Measurements from ENCODE around the gene CDK14. TPM values are rescaled to one million over a fixed set of nuclear protein-coding genes. Genes with fewer than 3 reads are reported as not detected.

The CDK14 gene
- total RNA-seq, 1 experiment from 2014 or later = 57.9 TPM

DNA sequence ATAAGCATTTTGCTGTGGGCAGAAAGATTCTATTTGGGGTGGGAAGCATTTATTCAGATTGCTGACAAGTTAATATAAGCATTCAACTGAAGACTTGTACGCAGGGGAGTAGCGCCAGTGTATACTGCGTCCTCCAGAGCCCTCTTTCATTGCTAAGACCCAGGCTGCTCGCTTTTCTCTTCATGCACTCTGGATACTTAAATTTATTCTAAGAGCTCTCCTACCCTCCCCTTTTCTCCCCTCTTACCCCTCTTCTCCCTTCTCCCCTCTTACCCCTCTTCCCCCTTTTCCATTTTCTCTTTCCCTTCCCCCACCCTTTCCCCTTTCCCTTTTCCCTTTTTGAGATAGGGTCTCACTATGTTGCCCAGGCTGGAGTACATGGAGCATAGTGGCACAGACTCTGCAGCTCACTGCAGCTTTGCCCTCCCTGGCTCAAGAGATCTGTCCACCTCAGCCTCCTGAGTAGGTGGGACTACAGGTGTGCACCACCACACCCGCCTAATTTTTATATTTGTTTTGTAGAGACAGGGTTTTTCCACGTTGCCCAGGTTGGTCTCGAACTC, 125.8 kb downstream of the CDK14 start (continued):
- TF ChIP-seq TCF7 (CRISPR knock-in tag; IDR thresholded peaks at IDR 0.05; ENCODE audit: low read depth) (no peak), IRF2 (CRISPR knock-in tag; IDR thresholded peaks at IDR 0.05; ENCODE audit: borderline replicate concordance, low read depth) (no peak)

DNA sequence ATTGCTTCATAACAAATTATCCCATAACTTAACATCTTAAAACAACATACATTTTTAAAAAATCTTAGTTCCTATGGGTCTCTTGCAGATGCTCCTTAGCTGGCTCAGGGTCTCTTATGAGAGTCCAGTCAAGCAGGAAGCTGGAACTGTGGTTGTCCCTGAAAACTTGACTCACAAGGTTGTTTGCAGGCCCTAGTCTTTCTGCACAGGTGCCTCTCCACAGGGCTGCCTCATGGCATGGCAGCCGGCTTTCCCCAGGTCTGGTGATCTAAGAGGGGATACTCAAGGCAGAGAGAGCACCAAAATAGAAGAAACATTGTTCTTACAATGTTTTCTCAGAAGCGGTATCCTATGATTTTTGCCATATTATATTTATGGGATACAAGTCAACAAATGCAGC, 127.1 kb downstream of the CDK14 start:
- no peaks in the 10 kb centered on the region for H3K9me3 Mint-ChIP-seq
- no peak overlapping the region for H3K4me3 Mint-ChIP-seq
- no peak for ATAC-seq
- no peak overlapping the region for H3K27ac Mint-ChIP-seq
- no peak for DNase-seq (ENCODE audit: low spot score)
- peaks cover 42% of the 10 kb centered on the region for H3K4me1 Mint-ChIP-seq
- ChIA-PET POLR2A (no interaction called here), CTCF (no interaction called here)
- TF ChIP-seq AR (CRISPR knock-in tag; IDR thresholded peaks at IDR 0.05) = no peak
- TF ChIP-seq, protein P1, sequence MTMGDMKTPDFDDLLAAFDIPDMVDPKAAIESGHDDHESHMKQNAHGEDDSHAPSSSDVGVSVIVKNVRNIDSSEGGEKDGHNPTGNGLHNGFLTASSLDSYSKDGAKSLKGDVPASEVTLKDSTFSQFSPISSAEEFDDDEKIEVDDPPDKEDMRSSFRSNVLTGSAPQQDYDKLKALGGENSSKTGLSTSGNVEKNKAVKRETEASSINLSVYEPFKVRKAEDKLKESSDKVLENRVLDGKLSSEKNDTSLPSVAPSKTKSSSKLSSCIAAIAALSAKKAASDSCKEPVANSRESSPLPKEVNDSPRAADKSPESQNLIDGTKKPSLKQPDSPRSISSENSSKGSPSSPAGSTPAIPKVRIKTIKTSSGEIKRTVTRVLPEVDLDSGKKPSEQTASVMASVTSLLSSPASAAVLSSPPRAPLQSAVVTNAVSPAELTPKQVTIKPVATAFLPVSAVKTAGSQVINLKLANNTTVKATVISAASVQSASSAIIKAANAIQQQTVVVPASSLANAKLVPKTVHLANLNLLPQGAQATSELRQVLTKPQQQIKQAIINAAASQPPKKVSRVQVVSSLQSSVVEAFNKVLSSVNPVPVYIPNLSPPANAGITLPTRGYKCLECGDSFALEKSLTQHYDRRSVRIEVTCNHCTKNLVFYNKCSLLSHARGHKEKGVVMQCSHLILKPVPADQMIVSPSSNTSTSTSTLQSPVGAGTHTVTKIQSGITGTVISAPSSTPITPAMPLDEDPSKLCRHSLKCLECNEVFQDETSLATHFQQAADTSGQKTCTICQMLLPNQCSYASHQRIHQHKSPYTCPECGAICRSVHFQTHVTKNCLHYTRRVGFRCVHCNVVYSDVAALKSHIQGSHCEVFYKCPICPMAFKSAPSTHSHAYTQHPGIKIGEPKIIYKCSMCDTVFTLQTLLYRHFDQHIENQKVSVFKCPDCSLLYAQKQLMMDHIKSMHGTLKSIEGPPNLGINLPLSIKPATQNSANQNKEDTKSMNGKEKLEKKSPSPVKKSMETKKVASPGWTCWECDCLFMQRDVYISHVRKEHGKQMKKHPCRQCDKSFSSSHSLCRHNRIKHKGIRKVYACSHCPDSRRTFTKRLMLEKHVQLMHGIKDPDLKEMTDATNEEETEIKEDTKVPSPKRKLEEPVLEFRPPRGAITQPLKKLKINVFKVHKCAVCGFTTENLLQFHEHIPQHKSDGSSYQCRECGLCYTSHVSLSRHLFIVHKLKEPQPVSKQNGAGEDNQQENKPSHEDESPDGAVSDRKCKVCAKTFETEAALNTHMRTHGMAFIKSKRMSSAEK (CRISPR knock-in tag; IDR thresholded peaks at IDR 0.05; ENCODE audit: borderline replicate concordance) = no peak
- TF ChIP-seq ESRRA (CRISPR knock-in tag; IDR thresholded peaks at IDR 0.05; ENCODE audit: borderline replicate concordance) = no peak
- TF ChIP-seq SMAD3 (CRISPR knock-in tag; IDR thresholded peaks at IDR 0.05; ENCODE audit: borderline replicate concordance) = no peak
- TF ChIP-seq SOX15 (CRISPR knock-in tag; IDR thresholded peaks at IDR 0.05) = no peak
- TF ChIP-seq ZNF263 (CRISPR knock-in tag; IDR thresholded peaks at IDR 0.05; ENCODE audit: low read depth) = no peak
- TF ChIP-seq NR1H2 (CRISPR knock-in tag; IDR thresholded peaks at IDR 0.05) = no peak
- no peak for TF ChIP-seq TEAD4 (CRISPR knock-in tag; IDR thresholded peaks at IDR 0.05)
- TF ChIP-seq FOXJ3 (CRISPR knock-in tag; IDR thresholded peaks at IDR 0.05; ENCODE audit: borderline replicate concordance) = no peak
- TF ChIP-seq GTF2I (CRISPR knock-in tag; conservative IDR thresholded peaks at IDR 0.05) = no peak
- H3K36me3 Mint-ChIP-seq = no peaks in the 10 kb centered on the region
- no peaks in the 10 kb centered on the region for H3K27me3 Mint-ChIP-seq (ENCODE audit: low read depth)

GRCh38 chr7:90723866-90724265, 127.7 kb downstream of the CDK14 start:
- Mint-ChIP-seq H3K27ac (no peak overlapping the region), H3K36me3 (no peaks in the 10 kb centered on the region), H3K27me3 (ENCODE audit: low read depth) (no peaks in the 10 kb centered on the region), H3K4me3 (no peak overlapping the region), H3K4me1 (peaks cover 42% of the 10 kb centered on the region), H3K9me3 (no peaks in the 10 kb centered on the region)
- CTCF ChIA-PET = no interaction called here
- ATAC-seq = no peak
- TF ChIP-seq NFYB (CRISPR knock-in tag; conservative IDR thresholded peaks at IDR 0.05; ENCODE audit: low read depth) (no peak), PRDM15 (CRISPR knock-in tag; IDR thresholded peaks at IDR 0.05) (no peak), KAT7 (CRISPR knock-in tag; IDR thresholded peaks at IDR 0.05; ENCODE audit: borderline replicate concordance) (no peak), MXD4 (CRISPR knock-in tag; IDR thresholded peaks at IDR 0.05; ENCODE audit: borderline replicate concordance) (no peak)
- POLR2A ChIA-PET = no interaction called here
- no peak for DNase-seq (ENCODE audit: low spot score)
